NCI-H1930 (cell line): ENCODE data around the gene PRKCZ.

Source experiments
- DNase-seq, 2 experiments: peaks; one replicate each; lab custom pipeline; 2025; lab: John Stamatoyannopoulos, UW

PRKCZ gene

DNA sequence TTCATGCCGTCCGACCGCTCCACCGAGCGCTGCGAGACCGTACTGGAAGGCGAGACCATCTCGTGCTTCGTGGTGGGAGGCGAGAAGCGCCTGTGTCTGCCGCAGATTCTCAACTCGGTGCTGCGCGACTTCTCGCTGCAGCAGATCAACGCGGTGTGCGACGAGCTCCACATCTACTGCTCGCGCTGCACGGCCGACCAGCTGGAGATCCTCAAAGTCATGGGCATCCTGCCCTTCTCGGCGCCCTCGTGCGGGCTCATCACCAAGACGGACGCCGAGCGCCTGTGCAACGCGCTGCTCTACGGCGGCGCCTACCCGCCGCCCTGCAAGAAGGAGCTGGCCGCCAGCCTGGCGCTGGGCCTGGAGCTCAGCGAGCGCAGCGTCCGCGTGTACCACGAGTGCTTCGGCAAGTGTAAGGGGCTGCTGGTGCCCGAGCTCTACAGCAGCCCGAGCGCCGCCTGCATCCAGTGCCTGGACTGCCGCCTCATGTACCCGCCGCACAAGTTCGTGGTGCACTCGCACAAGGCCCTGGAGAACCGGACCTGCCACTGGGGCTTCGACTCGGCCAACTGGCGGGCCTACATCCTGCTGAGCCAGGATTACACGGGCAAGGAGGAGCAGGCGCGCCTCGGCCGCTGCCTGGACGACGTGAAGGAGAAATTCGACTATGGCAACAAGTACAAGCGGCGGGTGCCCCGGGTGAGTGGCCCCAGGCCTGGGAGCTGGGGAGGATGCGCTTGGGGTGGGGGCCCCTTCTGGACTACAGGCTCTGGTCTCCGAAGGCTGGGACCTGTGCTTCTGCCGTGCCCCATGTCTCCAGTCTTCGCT is 179.0 kb downstream of the PRKCZ start:
- peak; percentile 26 to 52 for DNase-seq

DNA sequence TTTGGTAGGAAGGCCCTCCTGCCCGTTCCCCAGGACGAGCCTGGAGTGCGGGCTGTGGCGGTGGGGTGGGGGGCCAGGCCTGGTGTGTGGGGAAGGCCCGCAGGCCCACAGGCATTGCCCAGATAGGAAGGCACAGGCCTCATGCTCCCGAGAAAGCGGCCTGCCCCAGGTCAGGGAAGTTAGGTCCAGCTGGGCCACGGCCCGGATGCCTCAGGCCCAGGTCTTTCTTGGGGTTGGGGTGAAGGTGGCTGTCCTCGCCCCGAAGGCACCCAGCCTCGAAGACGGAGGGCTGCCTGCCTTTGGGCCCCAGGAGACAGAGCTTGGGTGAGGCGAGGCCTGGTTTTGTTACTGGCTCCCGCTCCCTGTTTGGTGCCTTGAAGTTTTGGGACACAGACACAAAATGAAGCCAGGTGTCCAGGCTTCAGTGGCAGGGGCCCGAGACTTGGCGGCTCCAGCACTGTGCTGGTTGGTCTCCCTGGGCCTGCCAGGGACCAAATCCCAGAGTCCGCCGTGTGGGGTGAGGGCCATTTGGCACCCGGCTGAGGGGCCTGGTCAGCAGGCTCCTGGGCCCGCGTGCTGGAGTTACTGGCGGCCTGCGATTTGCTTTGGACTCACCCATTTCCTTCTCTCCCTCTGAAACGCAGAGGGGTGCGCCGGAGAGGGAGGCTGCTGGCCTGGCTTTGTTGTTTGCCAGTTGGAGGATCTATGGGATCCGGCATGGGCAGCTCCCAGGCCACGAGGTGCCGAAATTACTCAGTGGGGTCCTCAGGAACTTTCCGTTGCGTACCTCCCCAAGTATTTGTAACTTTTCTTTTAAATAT is 179.9 kb downstream of the PRKCZ start:
- DNase-seq = no peak

DNA sequence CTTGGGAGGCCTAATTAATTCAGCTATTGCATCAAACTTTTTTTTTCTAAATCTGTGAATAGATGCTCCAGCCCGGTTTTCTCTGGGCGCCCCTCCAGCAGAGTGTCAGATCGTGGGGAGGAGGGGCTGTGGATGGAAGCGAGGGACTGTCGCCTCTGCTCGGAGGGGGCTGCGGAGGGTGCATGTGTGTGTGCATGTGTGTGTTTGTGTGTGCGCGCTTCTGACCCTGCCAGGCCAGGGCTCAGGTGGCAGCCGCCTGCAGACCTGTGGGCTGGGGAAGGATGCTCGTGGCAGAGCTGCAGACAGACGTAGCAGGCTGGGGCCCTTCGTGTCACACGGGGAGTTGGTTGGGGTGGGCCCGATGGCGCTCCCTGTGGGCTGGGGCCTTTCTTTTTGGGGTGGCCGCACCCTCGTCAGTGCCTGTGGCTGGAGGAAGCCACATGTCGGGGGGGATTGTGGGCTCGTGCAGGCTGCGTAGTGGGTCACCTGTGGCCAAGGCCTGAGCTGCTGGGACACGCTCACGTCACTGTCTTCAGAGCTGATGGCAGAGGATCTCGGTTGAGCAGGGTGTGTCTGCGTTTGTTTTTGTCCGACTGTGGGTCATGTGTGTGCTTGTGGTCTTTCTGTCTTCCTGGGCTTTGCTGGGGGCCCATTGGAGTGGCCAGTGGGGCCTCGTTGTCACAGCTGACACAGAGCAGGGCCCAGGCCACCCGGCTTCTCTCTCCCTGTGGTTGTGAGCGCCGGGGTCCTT is 180.7 kb downstream of the PRKCZ start:
- no peak for DNase-seq

DNA sequence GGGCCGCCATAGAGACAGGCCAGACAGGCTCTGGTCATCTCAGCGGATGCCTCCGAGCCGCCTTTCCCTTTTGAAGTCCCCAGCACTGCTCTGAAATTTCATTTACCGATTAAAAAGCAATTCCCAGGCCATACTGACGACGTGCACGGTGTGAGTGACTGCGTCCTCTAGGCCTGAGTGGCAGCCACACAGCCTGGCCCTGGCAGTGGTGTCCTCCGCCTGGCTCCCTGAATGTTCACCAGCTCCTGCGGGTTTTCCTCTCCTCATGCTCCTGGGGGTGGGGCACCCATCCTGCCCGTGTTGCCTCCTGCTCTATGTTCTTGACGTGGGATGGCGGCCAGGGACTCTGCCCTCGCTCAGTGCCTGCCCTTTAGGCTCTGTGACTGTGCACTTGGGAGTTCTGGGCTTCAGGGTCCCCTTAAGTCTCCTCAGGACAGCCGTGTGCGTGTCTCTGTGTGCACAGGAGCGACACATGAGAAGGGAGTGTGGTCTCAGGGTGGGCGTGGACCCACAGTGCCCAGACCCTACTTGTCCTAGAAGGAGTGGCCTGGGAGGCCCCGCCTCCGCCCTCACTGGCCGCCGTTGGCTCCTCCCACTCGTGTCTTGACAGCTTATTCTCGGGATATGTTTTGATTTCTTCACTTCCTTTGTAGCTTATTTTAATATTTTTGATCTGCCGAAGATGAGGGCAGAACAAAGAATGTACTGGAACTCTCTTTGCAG is 181.5 kb downstream of the PRKCZ start:
- DNase-seq = no peak

DNA sequence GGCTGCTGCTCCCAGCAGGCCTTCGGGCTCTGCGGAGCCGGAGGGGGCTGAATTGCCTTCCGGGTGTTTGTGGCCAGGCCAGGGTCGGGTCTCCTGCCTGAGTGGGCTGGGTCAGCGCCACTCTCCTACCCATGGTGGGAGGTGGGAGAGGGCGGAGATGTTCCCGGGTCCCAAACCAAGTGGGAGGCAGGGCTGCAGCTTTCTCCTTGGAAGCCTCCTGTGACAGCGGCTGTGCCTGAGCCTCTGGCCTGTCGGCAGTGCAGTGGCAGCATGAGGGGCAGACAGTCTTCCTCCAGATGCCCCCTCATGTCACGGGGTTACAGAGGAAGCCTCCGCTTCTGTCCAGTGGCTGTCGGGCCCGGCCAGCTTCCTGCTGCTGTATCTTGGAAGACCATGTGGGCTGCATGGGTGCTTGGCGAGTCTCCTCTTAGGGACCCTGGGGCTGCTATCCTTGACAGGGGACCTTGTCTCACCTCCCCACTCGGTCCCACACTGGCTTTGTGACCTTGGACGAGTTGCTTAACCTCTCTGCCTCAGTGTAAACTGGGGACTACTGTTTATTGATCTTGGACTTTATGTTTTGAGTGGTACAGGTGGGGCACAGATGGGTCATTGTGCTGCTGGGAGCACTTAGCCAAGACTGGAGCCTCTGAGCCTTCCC is 182.2 kb downstream of the PRKCZ start:
- no peak for DNase-seq

DNA sequence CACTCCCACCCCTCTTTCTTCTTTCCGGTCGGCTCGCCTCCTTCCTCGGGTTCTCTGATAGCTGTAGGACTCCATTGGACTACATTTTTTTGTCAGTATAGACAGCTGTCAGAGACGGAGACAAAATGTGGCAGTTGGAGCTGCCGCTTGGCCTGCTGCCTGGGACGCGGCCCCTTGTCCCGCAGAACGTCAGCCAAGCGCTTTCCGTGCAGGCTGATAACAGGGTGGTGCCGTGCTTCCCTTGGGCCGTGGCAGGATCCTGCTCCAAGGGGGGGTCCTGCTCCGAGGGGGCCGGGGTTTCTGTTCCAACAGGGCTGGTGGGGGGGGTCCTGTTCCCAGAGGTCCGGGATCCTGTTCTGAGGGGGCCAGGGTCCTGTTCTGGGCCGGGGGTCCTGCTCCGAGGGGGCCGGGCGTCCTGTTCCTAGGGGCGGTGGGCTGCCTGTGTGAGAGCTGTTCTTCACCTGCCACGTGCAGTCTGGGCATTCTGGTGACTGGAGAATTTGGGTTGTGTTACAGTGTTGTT is 182.8 kb downstream of the PRKCZ start:
- no peak for DNase-seq

DNA sequence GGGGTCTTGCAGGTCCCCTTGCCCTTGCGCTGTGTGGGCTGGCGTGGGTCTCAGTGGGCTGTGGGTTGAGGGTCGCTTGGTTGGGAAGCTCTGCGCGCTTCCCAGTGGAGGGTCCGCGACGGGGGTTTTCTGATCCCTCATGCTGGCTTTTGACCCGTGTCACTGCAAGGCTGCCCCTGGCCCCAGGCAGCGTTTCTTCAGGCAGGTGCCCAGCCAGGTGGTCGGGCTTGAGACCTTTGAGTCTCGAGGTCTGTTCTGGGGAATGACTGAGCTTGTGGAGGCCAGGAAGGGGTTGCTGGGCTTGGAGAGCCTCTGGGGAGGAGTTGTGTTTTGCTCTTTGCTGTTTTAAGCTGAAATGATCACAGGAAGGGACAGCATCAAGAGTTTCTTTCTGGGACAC is 183.3 kb downstream of the PRKCZ start:
- no peak for DNase-seq

DNA sequence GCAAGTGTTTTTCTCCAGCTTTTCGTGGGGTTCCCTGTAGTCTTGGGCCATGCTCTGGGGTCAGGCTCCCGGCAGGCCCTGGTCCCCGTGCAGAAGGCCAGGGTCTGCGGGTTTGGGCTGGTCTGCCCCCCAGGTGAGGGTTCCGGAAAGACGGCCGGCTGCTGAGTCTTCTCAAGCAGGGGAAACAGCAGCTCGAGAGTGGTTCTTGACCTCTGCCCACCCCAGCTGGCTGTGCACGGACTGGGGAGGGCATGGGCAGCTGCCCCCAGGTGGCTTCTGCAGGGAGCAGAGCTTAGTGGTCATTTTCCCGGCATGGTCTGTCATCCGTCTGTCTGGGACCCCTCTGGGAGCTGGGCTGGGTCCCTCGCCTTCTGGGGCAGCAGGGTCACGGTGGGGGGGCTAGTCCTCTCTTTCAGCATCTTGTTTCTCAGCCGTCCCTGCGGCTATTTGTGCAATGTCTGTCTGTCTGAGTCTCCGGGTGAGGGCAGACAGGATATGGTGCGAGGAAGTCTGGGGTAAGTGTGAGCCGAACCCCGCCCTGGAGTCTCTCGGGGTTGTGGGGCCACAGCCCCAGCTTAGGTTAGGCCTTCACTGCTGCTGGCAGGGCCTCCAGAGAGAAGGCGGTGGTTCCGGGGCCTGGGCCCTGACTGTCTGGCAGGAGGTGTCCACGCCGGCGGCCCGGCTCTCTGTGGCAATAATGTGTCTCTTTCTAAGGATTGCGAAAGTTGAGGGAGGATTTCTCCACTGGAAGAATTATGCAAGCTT is 184.0 kb downstream of the PRKCZ start:
- no peak for DNase-seq

DNA sequence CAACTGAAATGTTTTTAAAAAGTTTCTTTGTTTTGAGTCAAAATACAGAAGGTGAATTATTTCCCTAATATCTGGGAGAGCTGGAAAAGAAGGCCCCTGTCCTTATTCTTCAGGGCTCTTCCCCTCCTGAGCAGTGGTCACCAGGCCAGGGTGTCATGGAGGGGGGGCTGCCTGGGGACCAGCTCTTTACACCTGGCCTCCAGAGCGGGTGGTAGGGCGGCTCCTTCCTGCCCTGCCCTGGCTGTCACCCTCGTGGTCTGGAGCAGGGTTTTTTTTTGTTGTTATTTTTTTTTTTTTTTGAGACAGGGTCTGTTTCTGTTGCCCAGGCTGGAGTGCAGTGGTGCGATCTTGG is 184.5 kb downstream of the PRKCZ start:
- no peak for DNase-seq
